Right kidney (tissue), 9 donors: ENCODE results near the gene NCMAP.
"Not testable (repeated sequence)": the region's sequence is repeated elsewhere in the genome, so short reads cannot be mapped to it uniquely, and the experiment has no call there.

Experiments used
- DNase-seq: peaks from one replicate; pipeline ENCODE4 v3.0.0-alpha.2; 2016
- long read RNA-seq, 8 donors: transcript quantifications; one replicate each; lab custom pipeline, GENCODE V29; 2026

The NCMAP gene, protein sequence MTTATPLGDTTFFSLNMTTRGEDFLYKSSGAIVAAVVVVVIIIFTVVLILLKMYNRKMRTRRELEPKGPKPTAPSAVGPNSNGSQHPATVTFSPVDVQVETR
- long read RNA-seq, donor 1, result 0 reads
- long read RNA-seq, donor 2, result 0 reads
- long read RNA-seq, donor 3, result 0 reads
- long read RNA-seq, donor 4, result 0 reads
- long read RNA-seq, donor 5, result 0 reads
- long read RNA-seq, donor 6, result 0 reads
- long read RNA-seq, donor 7, partial matches to known transcripts, result 0 of 1 reads
- long read RNA-seq, donor 7, other reads (novel, unspliced or antisense), result 0 of 1 reads
- long read RNA-seq, donor 8, partial matches to known transcripts, result 0 of 1 reads
- long read RNA-seq, donor 8, other reads (novel, unspliced or antisense), result 0 of 1 reads

- peak; percentile 51 for DNase-seq
These were observed at the start of gene NCMAP for GRCh38 chr1:24555591-24556413. NCMAP (plus strand) TSS chr1:24556087; CDS start chr1:24595431, 39,344 bp downstream.

DNA sequence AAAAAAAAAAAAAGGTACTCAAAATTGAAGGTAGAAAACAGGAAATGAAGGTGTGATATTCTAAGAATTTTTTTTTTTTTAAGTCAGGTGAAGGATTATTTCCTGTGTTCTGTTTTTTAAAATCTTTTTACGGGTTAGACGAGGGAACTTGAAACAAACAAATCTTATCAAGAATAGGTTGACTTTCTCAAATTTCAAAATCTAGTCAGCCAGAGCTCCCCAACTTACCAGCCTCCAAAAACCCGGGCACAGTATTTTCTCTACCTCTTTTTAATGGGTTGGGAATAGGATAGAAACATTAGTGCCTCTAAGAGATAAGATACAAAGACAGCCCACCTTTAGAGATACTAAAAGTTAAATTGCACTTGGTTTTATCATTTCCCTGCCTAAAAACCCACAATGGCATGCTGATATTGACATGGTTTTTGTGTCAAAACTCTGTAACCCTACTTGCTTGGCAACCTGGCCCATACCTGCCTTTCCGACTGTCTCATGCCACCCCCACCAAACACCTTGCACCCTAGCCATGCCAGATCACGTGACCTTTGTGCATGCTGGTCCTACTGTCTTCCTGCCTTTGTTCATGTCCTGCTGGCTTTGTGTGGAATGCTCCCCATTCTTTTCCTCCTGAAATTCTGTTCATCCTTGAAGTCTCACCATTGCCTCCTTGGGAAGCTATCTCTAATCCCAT lies 49.1 kb upstream of the NCMAP start:
- DNase-seq, result no peak

GRCh38 chr1:24507405-24507804 lies 48.5 kb upstream of the NCMAP start:
- DNase-seq, result no peak

- DNase-seq, result no peak
These were observed 47.0 kb upstream of the NCMAP start for GRCh38 chr1:24508911-24509310.

GRCh38 chr1:24513706-24514105 lies 42.2 kb upstream of the NCMAP start:
- no peak for DNase-seq

DNA sequence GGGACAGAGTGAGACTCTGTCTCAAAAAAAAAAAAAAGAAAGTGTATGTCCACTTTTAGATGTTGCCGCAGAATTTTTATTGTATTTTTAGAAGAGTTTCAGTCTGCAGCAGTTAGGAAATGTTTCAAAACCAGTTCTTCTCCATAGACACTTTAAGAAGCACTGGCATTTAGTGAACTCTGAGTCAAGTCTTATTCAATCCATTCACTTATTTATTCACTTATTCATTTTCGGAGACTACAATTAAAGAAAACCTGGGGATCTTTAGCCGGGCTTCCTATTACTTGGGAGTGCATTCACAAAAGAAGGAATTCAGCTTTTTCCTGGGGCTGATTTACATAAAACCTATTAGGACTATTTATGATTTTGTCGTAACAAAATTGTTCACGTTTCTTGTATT lies 40.9 kb upstream of the NCMAP start:
- DNase-seq, result no peak

DNA sequence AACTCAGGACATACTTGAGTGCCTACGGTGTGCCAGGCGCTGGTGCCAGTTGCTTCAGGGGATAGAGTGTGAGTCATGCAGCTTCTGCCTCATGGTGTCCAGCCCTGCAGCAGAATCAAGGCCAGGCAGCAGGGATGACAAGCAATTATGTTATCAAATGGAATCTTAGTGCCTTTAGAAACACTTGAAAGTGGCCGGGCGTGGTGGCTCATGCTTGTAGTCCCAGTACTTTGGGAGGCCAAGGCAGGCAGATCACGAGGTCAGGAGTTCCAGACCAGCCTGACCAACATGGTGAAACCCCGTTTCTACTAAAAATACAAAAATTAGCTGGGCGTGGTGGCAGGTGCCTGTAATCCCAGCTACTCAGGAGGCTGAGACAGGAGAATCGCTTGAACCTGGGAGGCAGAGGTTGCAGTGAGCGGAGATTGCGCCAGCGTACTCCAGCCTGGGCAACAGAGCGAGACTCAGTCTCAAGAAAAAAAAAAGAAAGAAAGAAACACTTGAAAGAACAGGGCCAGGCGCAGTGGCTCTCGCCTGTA lies 40.1 kb upstream of the NCMAP start:
- not testable (repeated sequence) for DNase-seq

- no peak for DNase-seq
These were observed 39.4 kb upstream of the NCMAP start for GRCh38 chr1:24516506-24516905.

DNA sequence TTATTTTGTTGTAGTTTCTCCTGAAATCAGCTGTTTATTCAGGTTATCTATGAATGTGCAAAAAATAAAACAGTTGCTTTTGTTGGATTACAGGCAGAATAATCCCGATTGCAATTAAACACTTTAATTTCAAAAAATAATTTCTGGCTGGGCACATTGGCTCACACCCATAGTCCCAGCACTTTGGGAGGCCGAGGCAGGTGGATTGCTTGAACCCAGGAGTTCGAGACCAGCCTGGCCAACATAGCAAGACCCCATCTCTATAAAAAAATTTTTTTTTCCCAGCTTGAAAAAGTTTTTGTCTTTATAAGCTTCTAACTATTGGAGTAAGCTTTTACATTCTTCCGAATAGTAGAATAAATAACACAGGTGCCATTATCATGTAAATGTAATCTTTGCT lies 38.0 kb upstream of the NCMAP start:
- no peak for DNase-seq

DNA sequence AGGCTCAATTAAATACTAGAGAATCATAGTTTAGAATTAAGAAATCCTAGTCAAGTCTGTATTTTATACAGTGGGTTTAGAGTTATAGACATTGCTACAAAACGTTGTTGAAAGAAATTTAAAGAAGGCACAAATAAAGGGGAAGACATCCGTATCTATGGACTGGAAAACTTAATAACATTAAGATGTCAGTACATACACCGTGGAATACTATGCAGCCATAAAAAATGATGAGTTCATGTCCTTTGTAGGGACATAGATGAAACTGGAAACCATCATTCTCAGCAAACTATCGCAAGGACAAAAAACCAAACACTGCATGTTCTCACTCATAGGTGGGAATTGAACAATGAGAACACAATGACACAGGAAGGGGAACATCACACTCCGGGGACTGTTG lies 35.6 kb upstream of the NCMAP start:
- DNase-seq, result not testable (repeated sequence)

DNA sequence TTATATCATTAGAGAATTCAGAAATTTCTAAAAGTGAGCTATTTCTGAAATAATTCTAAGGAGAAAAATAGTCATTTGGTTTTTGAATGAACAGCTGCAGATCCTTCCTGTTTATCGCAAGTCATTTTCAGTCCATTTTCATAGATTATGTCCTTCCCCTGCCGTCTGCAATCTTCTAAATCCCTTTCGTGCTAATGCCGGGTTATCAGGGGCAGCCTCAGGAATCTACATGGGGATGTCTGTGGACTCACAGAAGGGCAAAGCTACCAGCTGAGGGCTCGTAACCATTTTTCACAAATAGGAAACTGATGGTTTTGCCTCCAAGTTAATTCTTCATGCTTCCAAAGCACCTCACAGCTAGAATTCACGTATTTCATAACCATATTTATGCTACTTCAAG lies 30.3 kb upstream of the NCMAP start:
- no peak for DNase-seq

DNA sequence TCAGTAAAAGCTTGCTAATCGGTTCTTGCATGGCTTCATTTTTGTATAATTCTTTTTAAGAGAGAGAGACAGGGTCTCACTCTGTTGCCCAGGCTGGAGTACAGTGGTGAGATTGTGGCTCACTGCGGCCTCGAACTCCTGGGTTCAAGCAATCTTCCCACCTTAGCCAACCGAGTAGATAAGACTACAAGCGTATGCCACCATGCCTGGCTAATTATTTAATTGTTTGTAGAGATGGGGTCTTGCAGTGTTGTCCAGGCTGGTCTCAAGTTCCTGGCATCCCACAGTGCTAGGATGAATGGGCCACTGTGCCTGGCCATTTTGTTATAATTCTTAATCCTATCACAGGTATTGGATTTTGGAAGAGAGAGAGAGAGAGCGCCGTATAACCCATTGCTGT lies 29.8 kb upstream of the NCMAP start:
- no peak for DNase-seq

- no peak for DNase-seq
These were observed 28.8 kb upstream of the NCMAP start for GRCh38 chr1:24526940-24527542.

- DNase-seq, result no peak
These were observed 27.1 kb upstream of the NCMAP start for GRCh38 chr1:24528744-24529143.

DNA sequence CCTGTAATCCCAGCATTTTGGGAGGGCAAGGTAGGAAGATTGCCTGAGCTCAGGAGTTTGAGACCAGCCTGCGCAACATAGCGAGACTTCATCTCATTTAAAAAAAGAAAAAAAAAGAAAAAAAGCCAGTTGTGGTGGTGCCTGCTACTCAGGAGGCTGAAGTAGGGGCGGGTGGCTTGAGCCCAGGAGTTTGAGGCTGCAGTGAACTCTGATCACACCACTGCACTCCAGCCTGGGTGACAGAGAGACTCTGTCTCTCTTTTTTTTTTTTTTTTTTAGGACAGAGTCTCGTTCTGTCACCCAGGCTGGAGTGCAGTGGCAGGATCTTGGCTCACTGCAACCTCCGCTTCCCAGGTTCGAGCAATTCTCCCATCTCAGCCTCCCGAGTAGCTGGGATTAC lies 26.6 kb upstream of the NCMAP start:
- not testable (repeated sequence) for DNase-seq

- DNase-seq, result no peak
These were observed 20.9 kb upstream of the NCMAP start for GRCh38 chr1:24535021-24535424.

- DNase-seq, result no peak
These were observed 20.1 kb upstream of the NCMAP start for GRCh38 chr1:24535778-24536177.

- no peak for DNase-seq
These were observed 19.5 kb upstream of the NCMAP start for GRCh38 chr1:24536391-24536840.

DNA sequence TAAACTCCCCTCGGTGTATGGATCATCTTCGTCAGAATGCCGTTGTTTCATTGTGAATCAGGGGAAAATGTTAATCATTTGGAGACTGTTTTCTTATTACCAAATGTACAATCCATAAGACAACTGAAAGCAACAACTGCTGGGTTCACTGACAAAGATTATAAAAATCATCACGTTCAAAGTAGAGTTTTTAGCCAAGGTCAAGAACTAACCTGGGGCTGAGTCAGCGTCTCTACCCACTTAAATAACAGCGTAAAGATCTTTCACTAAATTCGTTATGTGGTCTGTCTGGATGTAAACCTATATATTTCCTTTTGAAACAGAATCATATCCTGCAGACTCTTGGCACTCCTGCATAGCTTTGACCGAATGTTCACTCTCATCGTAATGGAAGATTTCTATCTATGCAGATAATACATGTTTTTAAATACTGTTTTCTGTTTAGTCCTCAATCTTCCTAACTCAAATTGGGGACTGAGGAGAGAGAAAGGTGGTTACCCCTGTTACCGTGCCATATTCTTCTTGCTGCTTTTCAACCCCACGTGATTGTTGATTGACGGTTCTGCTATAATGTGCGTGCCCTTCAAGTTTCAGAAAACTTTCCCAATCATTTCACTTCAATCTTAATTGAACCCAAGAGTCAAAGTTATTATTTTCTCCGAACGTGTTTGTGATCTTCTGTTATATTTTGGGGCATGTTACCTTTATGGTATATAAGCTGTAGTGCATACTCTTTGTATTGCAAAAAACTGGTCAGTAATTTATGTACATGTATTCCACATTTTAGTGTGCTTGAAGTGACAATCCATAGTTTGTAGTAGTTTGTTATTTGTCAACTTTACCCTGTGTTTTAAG lies 15.6 kb upstream of the NCMAP start:
- no peak for DNase-seq

- no peak for DNase-seq
These were observed 14.8 kb upstream of the NCMAP start for GRCh38 chr1:24540906-24541710.
